T47D (cell line): Measurements from ENCODE around the gene DSCAM.

ENCODE experiments used
- DNase-seq, 2 experiments: peaks; one replicate each; pipeline versions ENCODE4 v3.0.0 to v3.0.0-alpha.2; 2011 to 2012; ENCODE audit warnings: low read depth in 1 of 2, low spot score in 1 of 2
- JUND ChIP-seq: IDR thresholded peaks from 2 replicates; pipeline ENCODE4 v1.6.1; 2012; ENCODE audit warnings: low read depth
- in situ Hi-C: cut with HindIII; loops from 2 replicates; pipeline ENCODE4 v1.10.0; 2016; ENCODE audit warnings: low sequenced_read_pairs, low pct_unique_long_range_greater_than_20kb

DSCAM gene

DNA sequence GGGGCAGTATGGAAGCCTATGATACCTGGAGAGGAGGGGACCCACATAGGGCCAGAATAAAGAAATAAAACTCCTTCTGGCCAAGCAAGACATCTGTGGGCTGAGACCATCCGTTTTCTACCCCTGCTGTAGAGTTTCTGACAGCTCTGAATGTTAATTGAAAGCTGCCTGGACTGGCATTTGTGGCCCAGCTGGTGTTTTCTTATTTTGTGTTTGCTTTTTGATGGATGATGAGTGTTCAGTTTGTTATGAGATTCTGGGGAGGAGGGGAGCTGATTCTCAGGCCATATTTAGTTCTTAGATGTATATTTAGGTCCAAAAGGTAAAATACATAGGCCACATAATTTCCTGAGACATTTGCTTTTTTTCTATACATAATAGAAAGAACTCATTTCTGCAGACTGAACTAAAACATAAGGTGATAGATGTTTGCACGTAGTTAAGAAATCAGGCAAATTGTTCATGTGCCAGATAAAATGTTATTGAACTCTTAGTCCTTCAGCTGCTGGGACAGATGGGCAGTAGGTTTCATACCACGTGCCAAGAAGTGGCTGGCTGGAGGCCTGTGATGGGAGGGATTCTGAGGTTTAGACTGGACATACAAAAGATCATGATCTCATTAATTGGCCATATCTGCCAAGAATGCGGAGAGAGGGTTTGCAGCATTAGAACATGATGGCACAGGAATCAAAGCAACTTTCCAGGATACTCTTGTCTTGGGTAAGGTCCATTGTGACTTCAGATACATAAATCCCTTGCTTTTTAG is 54.1 kb downstream of the DSCAM start:
- in situ Hi-C loops: no loop called here
- no peak for TF ChIP-seq JUND
- no peak for DNase-seq

- TF ChIP-seq JUND: no peak
- no peak for DNase-seq
- in situ Hi-C loops: no loop called here
Observed at GRCh38 chr21:40788635-40789034, 58.3 kb downstream of the DSCAM start.

DNA sequence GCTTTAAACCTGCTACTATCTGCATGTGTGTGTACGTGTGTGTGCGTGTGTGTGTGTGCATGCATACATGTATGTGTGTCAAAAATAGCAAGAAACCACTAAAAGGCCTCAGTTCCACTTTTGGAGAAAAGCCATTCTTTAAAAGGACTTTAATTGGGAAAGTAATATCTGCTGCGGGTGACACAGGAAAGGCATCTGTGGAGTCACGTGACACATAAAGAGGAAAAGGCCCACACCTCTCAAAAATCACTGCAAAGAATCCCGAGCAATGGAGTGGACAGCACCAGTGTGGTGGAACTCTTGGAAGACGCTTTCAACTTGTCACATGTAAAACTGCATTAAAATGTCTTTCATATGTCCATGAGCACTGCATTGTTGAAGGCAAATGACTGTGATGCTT is 63.6 kb downstream of the DSCAM start:
- TF ChIP-seq JUND: no peak
- no peak for DNase-seq
- in situ Hi-C loops: no loop called here

GRCh38 chr21:40770435-40771055 is 76.4 kb downstream of the DSCAM start:
- in situ Hi-C loops: no loop called here
- no peak for DNase-seq
- no peak for TF ChIP-seq JUND

GRCh38 chr21:40769231-40769630 is 77.7 kb downstream of the DSCAM start:
- no peak for TF ChIP-seq JUND
- in situ Hi-C loops: no loop called here
- no peak for DNase-seq

DNA sequence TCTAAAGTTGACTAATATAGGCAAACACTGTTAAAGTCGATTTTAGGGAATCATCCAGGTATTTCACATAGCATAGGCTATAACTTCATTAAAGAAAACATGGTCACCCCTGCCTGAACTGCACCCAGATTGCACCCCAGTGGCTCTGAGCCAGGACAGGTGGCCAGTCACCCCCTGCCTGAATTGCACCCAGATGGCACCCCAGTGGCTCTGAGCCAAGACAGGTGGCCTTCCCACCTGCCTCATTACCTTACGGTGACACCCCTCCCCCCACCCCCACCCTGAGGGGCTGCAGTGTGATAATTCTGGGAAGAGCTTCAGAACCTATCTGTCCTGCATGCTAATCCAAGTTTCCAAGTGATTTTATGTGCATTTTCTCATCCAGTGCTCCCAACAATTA is 78.9 kb downstream of the DSCAM start:
- no peak for DNase-seq
- in situ Hi-C loops: no loop called here
- no peak for TF ChIP-seq JUND

DNA sequence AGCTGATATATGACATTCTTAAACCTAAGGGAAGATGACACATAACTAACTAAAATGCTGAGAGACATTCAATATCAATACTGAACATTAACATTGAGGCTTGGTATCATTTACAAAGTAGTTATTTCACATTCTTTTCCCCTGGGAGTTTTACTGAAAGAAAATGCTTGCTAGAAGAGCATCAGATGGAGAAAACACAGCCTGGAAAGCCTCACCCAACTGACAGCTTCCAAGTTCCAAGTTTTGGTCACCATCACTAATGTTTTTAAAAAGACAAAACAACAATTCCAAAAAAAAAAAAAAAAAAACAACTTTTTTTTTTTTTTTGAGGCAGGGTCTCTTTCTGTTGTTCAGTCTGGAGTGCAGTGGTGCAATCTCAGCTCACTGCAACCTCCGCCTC is 80.6 kb downstream of the DSCAM start:
- in situ Hi-C loops: no loop called here
- DNase-seq: no peak
- no peak for TF ChIP-seq JUND

DNA sequence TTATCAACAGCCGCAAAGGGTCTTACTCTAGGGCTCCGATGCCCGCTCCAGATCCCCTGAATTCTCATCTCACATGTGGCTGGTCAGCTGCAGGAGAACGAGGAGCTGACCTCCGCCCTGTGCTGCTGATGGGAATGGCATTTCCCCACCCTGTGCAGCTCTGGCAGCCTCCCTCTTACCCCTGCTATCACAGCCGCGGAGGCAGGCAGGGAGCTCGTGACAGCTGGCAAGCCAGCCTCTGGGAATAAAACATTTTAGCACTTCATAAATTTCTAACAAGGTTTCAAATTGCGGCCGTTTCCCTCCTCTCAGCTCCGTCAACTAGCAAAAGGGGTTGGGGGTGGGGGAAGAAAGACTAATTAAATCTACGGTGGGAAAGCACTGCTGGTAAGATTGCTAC is 81.1 kb downstream of the DSCAM start:
- no peak for TF ChIP-seq JUND
- no peak for DNase-seq
- in situ Hi-C loops: no loop called here

- in situ Hi-C loops: no loop called here
- DNase-seq: no peak
- no peak for TF ChIP-seq JUND
Observed at GRCh38 chr21:40760821-40761220, 86.1 kb downstream of the DSCAM start.

DNA sequence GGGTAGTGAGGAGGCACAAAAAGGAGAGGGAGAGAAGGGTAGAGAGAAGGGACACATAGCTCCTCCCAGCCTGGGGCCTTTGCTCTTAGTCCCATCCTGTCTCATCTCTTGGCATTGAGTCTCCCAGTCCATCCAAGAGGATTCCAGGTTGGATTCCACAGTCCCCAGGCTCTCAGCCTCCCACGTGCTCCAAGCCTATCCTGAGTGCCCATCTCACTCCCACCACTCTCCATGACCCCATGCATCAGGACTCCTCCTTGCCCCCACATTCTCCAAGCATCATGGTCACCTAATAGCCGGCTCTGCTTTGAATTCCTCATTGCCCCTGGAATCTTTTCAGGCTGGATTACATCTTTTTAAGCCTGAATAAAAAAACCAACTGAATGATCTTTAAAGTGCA is 87.9 kb downstream of the DSCAM start:
- DNase-seq: no peak
- in situ Hi-C loops: no loop called here

GRCh38 chr21:40757366-40757765 is 89.6 kb downstream of the DSCAM start:
- in situ Hi-C loops: no loop called here
- no peak for DNase-seq
- TF ChIP-seq JUND: no peak

More for the DNA sequence above, 87.9 kb downstream of the DSCAM start:
- no peak for TF ChIP-seq JUND

DNA sequence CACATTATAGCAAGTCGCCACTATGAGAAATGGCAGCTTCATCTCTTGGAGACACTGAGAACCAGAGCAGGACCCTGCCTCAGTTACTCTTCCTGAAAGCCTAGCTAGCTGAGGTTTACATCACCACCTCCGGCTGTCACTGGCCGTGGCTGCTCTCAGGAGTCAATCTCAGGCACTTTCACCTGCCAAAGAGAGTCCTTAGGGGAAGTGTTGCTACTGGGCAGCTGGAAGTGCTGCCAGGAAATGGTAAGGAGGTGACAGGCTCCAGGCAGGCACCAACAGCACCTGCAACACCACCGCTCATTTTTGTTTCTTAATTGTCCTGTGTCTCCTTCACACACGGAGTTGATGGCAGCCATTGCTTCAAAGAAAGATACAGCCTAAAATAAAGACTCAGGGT is 92.5 kb downstream of the DSCAM start:
- in situ Hi-C loops: no loop called here
- no peak for TF ChIP-seq JUND
- DNase-seq: no peak

DNA sequence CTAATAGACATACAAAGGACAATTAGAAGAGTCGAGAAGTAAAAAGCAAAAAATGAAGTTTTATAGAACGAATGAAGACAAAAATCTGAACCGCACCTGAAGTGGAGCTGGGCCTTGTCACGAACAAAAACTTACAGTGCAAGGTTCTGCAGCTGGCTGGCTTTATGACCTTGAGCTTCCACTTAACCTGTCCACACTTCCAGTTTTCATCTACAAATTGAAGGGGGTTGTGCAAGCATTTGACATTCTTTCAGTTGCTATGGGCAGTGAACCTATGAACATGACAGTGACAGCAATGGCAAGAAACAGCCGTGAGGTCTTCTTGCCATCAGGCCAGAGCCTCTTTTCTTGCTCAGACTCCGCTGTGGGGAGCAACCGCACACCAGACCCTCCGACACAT is 93.2 kb downstream of the DSCAM start:
- TF ChIP-seq JUND: no peak
- DNase-seq: no peak
- in situ Hi-C loops: no loop called here

- in situ Hi-C loops: no loop called here
- no peak for TF ChIP-seq JUND
- DNase-seq: no peak
Observed at GRCh38 chr21:40752125-40752524, 94.8 kb downstream of the DSCAM start.
